NCI-H1105 (cell line): ENCODE results near the gene TUG1.

Source experiments
- DNase-seq: peaks from one replicate; lab custom pipeline; 2025; lab: John Stamatoyannopoulos, UW

TUG1 gene

DNA sequence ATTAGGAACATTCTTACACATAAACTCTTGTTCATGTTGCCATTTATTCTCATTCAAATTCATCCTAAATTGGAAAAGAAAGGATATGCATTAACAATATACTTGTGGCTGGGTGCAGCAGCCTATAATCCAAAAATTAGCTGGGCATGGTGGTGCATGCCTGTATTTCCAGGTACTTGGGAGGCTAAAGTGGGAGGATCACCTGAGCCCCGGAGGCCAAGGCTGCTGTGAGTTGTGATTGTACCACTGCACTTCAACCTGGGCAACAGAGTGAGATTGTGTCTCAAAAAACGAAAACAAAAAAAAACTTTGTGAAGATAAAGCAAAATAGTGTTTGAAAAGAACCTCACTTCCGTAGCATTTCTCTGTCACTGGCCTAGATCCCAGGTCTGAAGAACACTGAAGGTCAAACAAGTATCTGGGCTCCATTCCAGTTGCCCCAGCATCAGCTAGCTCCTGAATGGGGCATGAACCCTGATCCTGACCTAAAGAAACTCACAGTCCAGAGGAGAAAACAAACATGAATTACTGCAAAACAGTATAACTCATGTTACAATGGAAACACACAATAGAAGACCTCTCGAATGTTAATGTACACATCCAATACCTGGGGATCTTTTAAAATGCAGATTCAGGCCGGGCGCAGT, 32.2 kb downstream of the TUG1 start:
- DNase-seq: no peak

DNA sequence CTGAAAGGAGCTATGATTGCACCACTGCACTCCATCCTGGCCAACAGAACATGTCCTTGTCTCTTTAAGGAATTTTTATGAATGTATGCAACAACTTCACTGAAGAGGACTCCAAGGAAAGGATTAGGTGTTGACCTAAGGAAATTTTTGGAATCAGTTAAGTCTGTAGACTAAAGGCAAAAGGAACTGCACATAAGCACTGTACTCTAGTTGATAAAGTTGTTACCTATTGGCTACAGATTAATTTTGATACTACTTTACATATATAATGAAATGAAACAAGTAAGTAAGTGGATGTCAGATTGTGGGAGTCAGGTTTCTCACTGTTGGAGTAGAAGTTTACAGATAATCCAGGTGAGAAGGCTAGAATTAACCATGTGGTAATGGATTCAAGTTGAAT, 36.5 kb downstream of the TUG1 start:
- DNase-seq: no peak

DNA sequence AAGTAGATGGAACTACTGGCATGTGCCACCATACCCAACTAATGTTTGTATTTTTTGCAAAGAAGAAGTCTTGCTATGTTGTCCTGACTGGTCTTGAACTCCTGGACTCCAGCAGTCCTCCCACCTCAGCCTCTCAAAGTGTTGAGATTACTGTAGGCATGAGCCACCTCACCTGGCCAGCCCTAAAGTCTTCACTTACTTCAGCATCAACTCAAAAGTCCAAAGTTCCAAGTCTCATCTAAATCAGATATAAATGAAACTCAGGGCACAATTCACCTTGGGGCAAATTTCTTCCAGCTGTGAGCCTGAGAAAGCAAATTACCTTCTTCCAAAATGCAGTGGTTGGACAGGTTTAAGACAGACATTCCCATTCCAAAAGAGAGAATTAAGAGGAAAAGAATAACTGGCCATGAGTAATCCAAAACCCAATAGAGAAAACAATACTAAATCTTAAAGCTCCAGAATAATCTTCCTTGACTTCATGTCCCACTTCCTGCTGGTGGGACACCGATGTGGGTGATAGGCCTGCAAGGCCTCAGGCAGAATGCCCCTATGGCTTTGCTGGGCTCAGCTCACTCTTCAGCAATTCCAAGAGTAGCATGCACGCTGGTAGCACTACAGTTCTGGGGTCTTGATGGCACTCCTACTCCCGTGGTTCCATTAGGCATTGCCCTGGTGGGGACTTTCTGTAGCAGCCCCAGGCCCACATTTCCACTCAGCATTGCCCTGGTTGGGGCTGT, 50.3 kb downstream of the TUG1 start:
- no peak for DNase-seq

DNA sequence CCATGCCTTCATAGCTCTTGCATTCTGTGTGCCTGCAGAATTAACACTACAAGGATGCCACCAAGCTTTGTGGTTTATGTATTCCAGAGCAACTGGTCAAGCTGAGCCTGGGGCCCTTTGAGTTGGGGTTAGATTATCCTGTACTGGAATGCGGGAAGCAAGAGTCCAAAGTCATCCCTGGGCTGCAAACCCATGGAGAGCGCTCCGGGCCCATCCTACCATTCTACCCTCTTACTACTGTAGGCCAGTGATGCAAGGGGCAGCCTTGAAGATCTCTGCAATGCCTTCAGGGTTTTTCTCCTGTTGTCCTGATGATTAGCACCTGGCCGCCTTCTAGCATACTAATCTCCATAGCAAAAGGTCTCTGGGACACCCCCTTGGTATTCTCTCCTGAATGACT, 51.3 kb downstream of the TUG1 start:
- no peak for DNase-seq

DNA sequence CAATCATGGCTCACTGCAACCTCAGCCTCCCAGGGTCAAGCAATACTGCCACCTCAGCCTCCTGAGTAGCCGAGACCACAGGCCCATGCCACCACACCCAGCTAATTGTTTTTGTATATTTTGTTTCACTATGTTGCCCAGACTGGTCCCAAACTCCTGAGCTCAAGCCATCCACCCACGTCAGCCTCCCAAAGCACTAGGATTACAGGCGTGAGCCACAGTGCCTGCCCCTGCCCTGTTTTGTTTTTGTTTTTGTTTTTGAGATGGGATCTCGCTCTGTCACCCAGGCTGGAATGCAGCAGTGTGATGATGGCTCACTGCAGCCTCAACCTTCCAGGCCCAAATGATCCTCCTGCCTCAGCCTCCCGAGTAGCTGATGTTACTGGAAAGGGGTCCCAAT, 53.5 kb downstream of the TUG1 start:
- DNase-seq: no peak
